WTC11 (cell line): ENCODE measurements around the gene TSPAN1. TPM values are rescaled to one million over a fixed set of nuclear protein-coding genes. Genes with fewer than 3 reads are reported as not detected.

Experiments used
- ATAC-seq: fragments of 200-7000 bp; cut with Tn5 transposase; 2 replicates; pipeline ENCODE4 v1.10.0; 2021; ENCODE audit warnings: mild to moderate bottlenecking, moderate library complexity
- CTCF ChIA-PET: fragments of 300-600 bp; sonication (Branson Sonifier 250); formaldehyde crosslinking; loops from one replicate; lab custom pipeline; 2021; ENCODE audit warnings: antibody characterized with exemption; lab: Charles Lee
- POLR2A ChIA-PET: fragments of 350-600 bp; sonication (Branson Sonifier 250); formaldehyde crosslinking; loops from one replicate; lab custom pipeline; 2021; ENCODE audit warnings: antibody characterized with exemption; lab: Charles Lee
- DNase-seq: peaks from one replicate; pipeline ENCODE4 v3.0.0; 2021; ENCODE audit warnings: low spot score
- H3K27ac Mint-ChIP-seq: 2 replicates; pipeline ENCODE4 v1.8.0; 2021; ENCODE audit warnings: mixed read lengths
- H3K27me3 Mint-ChIP-seq: 2 replicates; pipeline ENCODE4 v1.8.0; 2021; ENCODE audit warnings: low read depth, mild to moderate bottlenecking, moderate library complexity, mixed read lengths
- H3K36me3 Mint-ChIP-seq: 2 replicates; pipeline ENCODE4 v1.8.0; 2021; ENCODE audit warnings: mixed read lengths
- H3K4me1 Mint-ChIP-seq: 2 replicates; pipeline ENCODE4 v1.8.0; 2022; ENCODE audit warnings: mixed read lengths
- H3K4me3 Mint-ChIP-seq: 2 replicates; pipeline ENCODE4 v1.8.0; 2021; ENCODE audit warnings: mild to moderate bottlenecking, moderate library complexity, mixed read lengths
- H3K9me3 Mint-ChIP-seq: 2 replicates; pipeline ENCODE4 v1.8.0; 2021; ENCODE audit warnings: mixed read lengths
- FOXJ3 ChIP-seq: sonication (generic); formaldehyde crosslinking; IDR thresholded peaks from 2 replicates; pipeline ENCODE4 v1.9.0; 2021; ENCODE audit warnings: missing genetic modification reagents, mild to moderate bottlenecking, borderline replicate concordance
- FOXK1 ChIP-seq: sonication (generic); formaldehyde crosslinking; IDR thresholded peaks from 2 replicates; pipeline ENCODE4 v1.8.0; 2022; ENCODE audit warnings: mild to moderate bottlenecking, moderate library complexity, missing genetic modification reagents
- GRHL2 ChIP-seq: fragments of 250-450 bp; sonication (Bioruptor Pico); IDR thresholded peaks from 2 replicates; pipeline ENCODE4 v1.8.0; 2022; ENCODE audit warnings: mild to moderate bottlenecking, moderate library complexity; ENCODE audit not compliant: insufficient replicate concordance, severe bottlenecking
- IRF2 ChIP-seq: sonication (generic); formaldehyde crosslinking; IDR thresholded peaks from 2 replicates; pipeline ENCODE4 v1.8.0; 2022; ENCODE audit warnings: low read depth, missing genetic modification reagents, borderline replicate concordance
- JUN ChIP-seq: sonication (generic); formaldehyde crosslinking; IDR thresholded peaks from 2 replicates; pipeline ENCODE4 v1.8.0; 2023; ENCODE audit warnings: mild to moderate bottlenecking, missing genetic modification reagents
- KAT7 ChIP-seq: sonication (generic); formaldehyde crosslinking; IDR thresholded peaks from 2 replicates; pipeline ENCODE4 v1.8.1; 2023; ENCODE audit warnings: missing genetic modification reagents, mild to moderate bottlenecking, borderline replicate concordance
- MAX ChIP-seq: sonication (generic); formaldehyde crosslinking; IDR thresholded peaks from 2 replicates; pipeline ENCODE4 v1.8.0; 2022; ENCODE audit warnings: mild to moderate bottlenecking, missing genetic modification reagents
- NR1H2 ChIP-seq: sonication (generic); formaldehyde crosslinking; IDR thresholded peaks from 2 replicates; pipeline ENCODE4 v1.9.0; 2021; ENCODE audit warnings: mild to moderate bottlenecking, moderate library complexity, missing genetic modification reagents
- PRDM15 ChIP-seq: sonication (generic); formaldehyde crosslinking; IDR thresholded peaks from 2 replicates; pipeline ENCODE4 v1.8.0; 2022; ENCODE audit warnings: missing genetic modification reagents
- RELA ChIP-seq: sonication (generic); formaldehyde crosslinking; IDR thresholded peaks from 2 replicates; pipeline ENCODE4 v1.8.1; 2022; ENCODE audit warnings: missing genetic modification reagents, mild to moderate bottlenecking, borderline replicate concordance
- ZMAT4 ChIP-seq: fragments of 250-450 bp; sonication (Bioruptor Pico); IDR thresholded peaks from 2 replicates; pipeline ENCODE4 v1.9.0; 2021; ENCODE audit warnings: mild to moderate bottlenecking
- ZNF281 ChIP-seq: sonication (generic); formaldehyde crosslinking; IDR thresholded peaks from 2 replicates; pipeline ENCODE4 v1.8.0; 2023; ENCODE audit warnings: mild to moderate bottlenecking, missing genetic modification reagents
- ZNF532 ChIP-seq: fragments of 250-450 bp; sonication (Bioruptor Pico); IDR thresholded peaks from 2 replicates; pipeline ENCODE4 v1.9.0; 2021; ENCODE audit warnings: mild to moderate bottlenecking, borderline replicate concordance
- ZSCAN18 ChIP-seq: fragments of 250-450 bp; sonication (Bioruptor Pico); IDR thresholded peaks from 2 replicates; pipeline ENCODE4 v2.1.2; 2022; ENCODE audit warnings: mild to moderate bottlenecking, moderate library complexity
- total RNA-seq: library from RNA; stranded (reverse); gene quantifications from 3 replicates; pipeline ENCODE4 v1.2.3, GENCODE V29; 2021

The TSPAN1 gene
- total RNA-seq, 1 experiment from 2014 or later: 0.50 TPM

- DNase-seq (no peak), ATAC-seq (no peak)
- Mint-ChIP-seq H3K4me3 (no peak overlapping the region), H3K36me3 (no peaks in the 10 kb centered on the region), H3K27ac (no peak overlapping the region), H3K9me3 (no peaks in the 10 kb centered on the region), H3K27me3 (peaks cover 25% of the 10 kb centered on the region), H3K4me1 (peaks cover 13% of the 10 kb centered on the region)
- ChIA-PET POLR2A (interaction anchor here (1.1 kb wide), 1 partner anchor 21 kb away, joined by 3 read pairs; no protein-coding TSS in a partner anchor), CTCF (interaction anchor here (0.6 kb wide), 1 partner anchor 335 kb away, joined by 3 read pairs; no protein-coding TSS in a partner anchor)
- TF ChIP-seq FOXK1 (CRISPR knock-in tag) (no peak), ZNF532 (CRISPR knock-in tag) (no peak), FOXJ3 (CRISPR knock-in tag) (no peak), RELA (no peak), ZSCAN18 (CRISPR knock-in tag) (no peak), ZMAT4 (CRISPR knock-in tag) (no peak), JUN (CRISPR knock-in tag) (no peak), IRF2 (CRISPR knock-in tag) (no peak), NR1H2 (CRISPR knock-in tag) (no peak), KAT7 (CRISPR knock-in tag) (no peak), ZNF281 (CRISPR knock-in tag) (no peak), MAX (CRISPR knock-in tag) (no peak), PRDM15 (CRISPR knock-in tag) (no peak), GRHL2 (CRISPR knock-in tag) (no peak)
Measured at GRCh38 chr1:46136711-46137110, 38.2 kb upstream of the TSPAN1 start.
